COLO829 (cell line): ENCODE results near the gene SSX2IP.
A peak's percentile ranks its signal among the peaks of the same experiment; 100 is the strongest.
"Not testable (repeated sequence)": the region's sequence is repeated elsewhere in the genome, so short reads cannot be mapped to it uniquely, and the experiment has no call there.

Experiments
- DNase-seq: peaks from one replicate; pipeline ENCODE4 v3.0.0; 2012; ENCODE audit warnings: low spot score

Gene SSX2IP

DNA sequence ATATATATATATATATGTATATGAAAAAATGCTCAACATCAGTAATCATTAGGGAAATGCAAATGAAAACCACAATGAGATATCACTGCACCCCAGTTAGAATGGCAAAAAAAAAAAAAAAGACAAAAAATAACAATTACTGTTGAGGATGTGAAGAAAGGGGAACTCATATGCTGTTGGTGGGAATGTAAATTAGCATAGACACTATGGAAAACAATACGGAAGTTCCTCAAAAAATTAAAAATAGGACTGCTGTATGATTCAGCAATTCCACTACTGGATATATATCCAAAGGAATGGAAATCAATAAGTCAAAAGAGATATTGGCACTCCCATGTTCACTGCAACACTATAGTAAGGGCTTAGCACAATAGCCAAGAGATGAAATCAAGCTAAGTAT, 74.5 kb downstream of the SSX2IP start:
- no peak for DNase-seq

DNA sequence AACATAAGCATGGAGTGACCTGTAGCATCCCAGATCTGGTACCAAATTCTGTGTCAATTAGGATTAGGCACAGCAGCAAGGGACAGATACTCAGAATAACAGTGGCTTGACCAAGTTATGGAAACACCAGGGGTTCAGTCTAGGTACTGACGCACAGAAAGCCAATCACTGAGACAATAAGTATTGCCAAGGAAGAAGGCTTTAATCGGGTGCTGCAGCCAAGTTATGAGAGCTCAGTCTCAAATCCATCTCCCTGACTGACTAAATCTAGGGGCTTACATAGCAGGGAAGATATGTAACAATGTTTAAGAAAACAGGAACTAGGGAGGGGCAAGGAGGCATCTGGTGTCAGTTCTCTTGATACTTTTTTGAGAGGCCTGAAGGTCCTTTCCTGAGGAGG, 76.4 kb downstream of the SSX2IP start:
- DNase-seq, result no peak

DNA sequence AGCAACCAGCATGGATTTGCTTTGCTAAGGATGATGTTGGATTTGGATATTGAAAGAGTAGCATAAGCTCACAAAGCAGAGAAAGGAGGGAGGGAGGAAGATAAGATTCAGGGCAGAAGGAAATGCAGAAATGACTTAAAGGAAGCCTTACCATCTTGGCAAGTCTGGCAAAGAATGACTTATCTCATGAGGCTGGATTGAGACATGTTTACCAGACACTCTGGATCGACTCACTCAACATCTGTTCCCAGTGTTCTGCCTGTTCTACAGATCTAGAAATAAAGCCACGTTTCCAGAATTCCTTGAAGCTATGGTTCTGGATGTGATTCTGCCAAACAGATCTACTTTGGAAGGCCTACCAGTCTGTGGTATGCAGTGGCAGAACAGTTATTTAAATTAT, 77.2 kb downstream of the SSX2IP start:
- no peak for DNase-seq

DNA sequence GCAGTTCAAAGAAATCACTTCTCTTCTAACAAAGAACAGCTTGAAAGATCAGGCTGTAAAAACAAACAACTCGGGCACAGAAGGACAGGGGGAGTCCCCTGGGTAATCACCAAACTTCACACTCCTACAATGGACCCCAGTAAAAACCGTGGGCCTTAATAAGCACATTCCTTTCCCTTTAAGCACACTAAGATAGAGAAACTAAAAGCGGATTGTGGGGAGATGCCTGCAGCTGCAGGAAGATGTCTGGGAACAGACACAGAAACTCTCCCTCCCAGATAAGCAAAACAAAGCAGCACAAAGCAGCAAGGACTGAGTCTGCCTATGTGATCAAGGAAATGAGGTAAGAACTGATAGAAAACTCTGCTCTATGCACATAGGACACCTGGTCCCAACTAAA, 78.5 kb downstream of the SSX2IP start:
- no peak for DNase-seq

GRCh38 chr1:84611091-84611490, 79.2 kb downstream of the SSX2IP start:
- no peak for DNase-seq

GRCh38 chr1:84606977-84607376, 83.3 kb downstream of the SSX2IP start:
- no peak for DNase-seq

GRCh38 chr1:84605157-84605556, 85.1 kb downstream of the SSX2IP start:
- no peak for DNase-seq

GRCh38 chr1:84603941-84604830, 86.1 kb downstream of the SSX2IP start:
- DNase-seq, result peak; percentile 61

GRCh38 chr1:84603223-84603622, 87.0 kb downstream of the SSX2IP start:
- no peak for DNase-seq

GRCh38 chr1:84600796-84601195, 89.5 kb downstream of the SSX2IP start:
- DNase-seq, result no peak

DNA sequence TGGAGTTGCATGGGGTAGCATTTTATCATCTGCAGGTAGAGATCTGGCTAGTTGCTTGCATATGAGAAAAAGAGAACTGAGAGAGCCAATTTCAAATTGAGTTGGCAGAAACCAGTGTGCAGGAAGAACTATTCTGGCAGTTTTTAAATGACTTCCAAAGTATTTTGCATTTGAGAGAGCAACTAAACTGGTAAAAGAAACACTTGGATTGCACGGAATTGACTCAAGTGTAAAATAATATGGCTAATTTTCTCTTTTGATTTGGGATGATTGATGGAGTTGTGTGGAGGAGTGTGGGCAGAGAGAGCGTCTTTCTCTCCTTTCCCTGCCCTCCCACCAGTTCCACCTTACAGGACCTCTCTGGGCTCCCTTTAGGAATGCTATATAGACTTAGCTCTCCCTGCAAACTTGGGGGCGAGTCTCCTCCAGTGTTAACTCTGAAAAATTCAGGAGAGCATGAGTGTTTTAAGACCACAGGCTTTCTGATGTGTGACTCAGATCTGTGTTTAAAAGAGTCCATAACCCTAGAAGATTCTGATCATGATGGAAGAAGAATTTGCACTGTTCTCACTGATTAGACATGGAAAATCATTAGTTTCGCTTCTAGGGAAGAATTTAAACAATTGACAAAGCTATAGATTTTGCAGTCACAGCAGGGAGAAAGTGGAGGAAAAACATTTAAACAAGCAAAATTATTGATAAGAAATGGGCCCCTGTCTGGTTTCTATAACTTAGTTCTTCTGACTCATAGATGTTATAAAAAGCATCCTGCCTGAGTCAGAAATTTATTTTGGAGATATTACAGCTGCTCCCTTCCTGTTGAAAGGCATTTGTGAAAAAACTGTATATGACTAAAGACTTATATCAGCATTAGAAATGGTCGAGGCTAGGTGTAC, 91.2 kb downstream of the SSX2IP start:
- DNase-seq, result peak; percentile 7

- DNase-seq, result no peak
These were observed 91.8 kb downstream of the SSX2IP start for GRCh38 chr1:84598418-84598817.

DNA sequence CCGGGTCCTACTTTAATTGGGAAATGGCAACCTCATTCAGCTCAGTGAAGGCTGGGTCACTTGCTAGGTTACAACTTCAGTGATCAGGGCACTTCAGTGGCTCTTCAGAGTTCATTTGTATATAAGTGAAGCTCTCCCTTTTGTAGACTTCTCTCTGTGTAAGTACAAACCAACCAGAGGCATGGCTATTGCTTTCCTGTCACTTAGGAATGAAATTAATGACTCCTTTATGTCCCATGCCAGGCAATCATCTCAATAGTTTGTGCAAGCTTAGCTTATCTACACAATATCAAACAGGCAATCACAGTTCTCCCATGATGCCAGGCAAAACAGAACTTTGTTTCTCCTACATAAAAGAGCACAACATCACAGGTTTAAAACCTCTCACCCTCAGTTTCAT, 93.2 kb downstream of the SSX2IP start:
- DNase-seq, result no peak

- not testable (repeated sequence) for DNase-seq
These were observed 95.3 kb downstream of the SSX2IP start for GRCh38 chr1:84594959-84595358.
